CD4-positive, alpha-beta memory T cell (primary cell): ENCODE results near the gene AGFG2. TPM values are rescaled to one million over a fixed set of nuclear protein-coding genes. Genes with fewer than 3 reads are reported as not detected.
"Not testable (repeated sequence)": the region's sequence is repeated elsewhere in the genome, so short reads cannot be mapped to it uniquely, and the experiment has no call there.

Source experiments
- CTCF ChIA-PET: fragments of 350-600 bp; sonication (Branson Sonifier 250); formaldehyde crosslinking; loops from one replicate; lab custom pipeline; 2021; ENCODE audit warnings: inconsistent platforms; ENCODE audit not compliant: partially characterized antibody; lab: Charles Lee
- POLR2A ChIA-PET: fragments of 350-600 bp; sonication (Branson Sonifier 250); formaldehyde crosslinking; loops from one replicate; lab custom pipeline; 2021; ENCODE audit not compliant: partially characterized antibody; lab: Charles Lee
- DNase-seq, 5 donors: peaks; one replicate each; pipeline versions ENCODE4 v3.0.0 to v3.0.0-alpha.2; 2020 to 2022; ENCODE audit warnings: mixed read lengths in 1 of 5
- H3K27ac ChIP-seq: one replicate; pipeline ENCODE4 v1.7.0; 2013; ENCODE audit warnings: low read depth, low read length
- H3K27me3 ChIP-seq: 2 replicates; pipeline ENCODE4 v1.7.0; 2013; ENCODE audit warnings: mild to moderate bottlenecking, low read length, moderate library complexity; ENCODE audit not compliant: insufficient read depth
- H3K36me3 ChIP-seq: 2 replicates; pipeline ENCODE4 v1.7.0; 2013; ENCODE audit warnings: mild to moderate bottlenecking, low read length, moderate library complexity; ENCODE audit not compliant: insufficient read depth
- H3K4me1 ChIP-seq: 2 replicates; pipeline ENCODE4 v1.7.0; 2013; ENCODE audit warnings: mild to moderate bottlenecking, low read length, moderate library complexity; ENCODE audit not compliant: insufficient read depth
- H3K4me3 ChIP-seq, 2 donors: one replicate each; pipeline ENCODE4 v1.7.0; 2013; ENCODE audit warnings: low read length in 2 of 2, mild to moderate bottlenecking in 1 of 2
- H3K9me3 ChIP-seq, 2 donors: one replicate each; pipeline ENCODE4 v1.7.0; 2013; ENCODE audit warnings: low read length in 2 of 2, control low read depth in 1 of 2; ENCODE audit not compliant: control insufficient read depth in 1 of 2
- H3K27ac Mint-ChIP-seq, 7 donors: one replicate each; pipeline ENCODE4 v1.8.0; 2020 to 2021; ENCODE audit warnings: mixed read lengths in 7 of 7, mild to moderate bottlenecking in 6 of 7, inconsistent platforms in 3 of 7, moderate library complexity in 3 of 7
- H3K27me3 Mint-ChIP-seq, 2 donors: one replicate each; pipeline ENCODE4 v1.8.0; 2020 to 2021; ENCODE audit warnings: mixed read lengths in 2 of 2
- H3K36me3 Mint-ChIP-seq, 2 donors: one replicate each; pipeline ENCODE4 v1.8.0; 2020 to 2021; ENCODE audit warnings: mixed read lengths in 2 of 2, inconsistent platforms in 1 of 2, mild to moderate bottlenecking in 1 of 2
- H3K4me1 Mint-ChIP-seq, 4 donors: one replicate each; pipeline ENCODE4 v1.8.0; 2020 to 2021; ENCODE audit warnings: mixed read lengths in 4 of 4, mild to moderate bottlenecking in 1 of 4
- H3K4me3 Mint-ChIP-seq, 8 donors: one replicate each; pipeline ENCODE4 v1.8.0; 2020 to 2021; ENCODE audit warnings: mixed read lengths in 8 of 8, mild to moderate bottlenecking in 7 of 8, moderate library complexity in 6 of 8, inconsistent platforms in 3 of 8
- H3K9me3 Mint-ChIP-seq, 8 donors: one replicate each; pipeline ENCODE4 v1.8.0; 2020 to 2021; ENCODE audit warnings: mixed read lengths in 8 of 8, mild to moderate bottlenecking in 5 of 8, inconsistent platforms in 3 of 8, moderate library complexity in 1 of 8
- intact Hi-C: fragments of 100-400 bp; cut with micrococcal nuclease; formaldehyde crosslinking; loops from one replicate; pipeline ENCODE4 v1.15.1; 2023
- polyA plus RNA-seq, 2 donors: library from polyadenylated mRNA; unstranded; fragments of 300-500 nt; fragmentation: Illumina TruSeq; gene quantifications; one replicate each; pipeline ENCODE4 v1.2.3, GENCODE V29; 2021
- total RNA-seq, 2 experiments: library from RNA; stranded (reverse); gene quantifications; one replicate each; pipeline ENCODE4 v1.2.3, GENCODE V29; 2021

AGFG2 gene
- total and polyA plus RNA-seq, 4 experiments from 2014 or later = 19.7 to 58.3 (median 46.1) TPM

DNA sequence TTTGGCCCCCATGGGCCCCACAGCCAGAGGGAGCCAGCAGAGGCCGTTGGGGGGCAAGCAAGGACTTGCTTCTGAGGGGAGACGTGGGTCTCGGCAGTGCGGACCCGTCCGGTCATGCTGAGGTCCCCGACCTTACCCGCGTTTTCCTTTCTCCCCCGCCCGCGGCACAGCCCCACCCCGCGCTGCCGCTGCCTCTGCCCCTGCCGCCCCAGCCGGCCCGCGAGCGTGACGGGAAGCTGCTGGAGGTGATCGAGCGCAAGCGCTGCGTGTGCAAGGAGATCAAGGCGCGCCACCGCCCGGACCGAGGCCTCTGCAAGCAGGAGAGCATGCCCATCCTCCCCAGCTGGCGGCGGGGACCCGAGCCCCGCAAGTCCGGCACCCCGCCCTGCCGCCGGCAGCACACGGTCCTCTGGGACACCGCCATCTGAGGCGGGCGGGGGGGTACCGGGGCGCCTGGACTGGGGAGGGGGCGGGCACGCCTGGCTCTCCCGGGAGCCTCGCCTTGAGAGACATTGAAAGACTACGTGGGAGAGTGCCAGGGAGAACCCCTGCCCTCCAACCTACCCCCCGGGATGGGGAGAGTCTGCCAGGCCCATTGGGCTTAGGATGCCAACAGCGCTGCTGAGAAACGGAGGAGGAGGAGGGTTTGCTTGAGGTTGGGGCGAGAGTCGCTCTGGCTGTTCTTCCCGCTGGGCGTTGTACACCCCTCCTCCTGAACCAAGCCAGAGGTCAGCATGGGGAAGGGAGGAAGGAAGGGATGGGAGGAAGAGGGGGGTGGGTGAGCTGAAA lies 45.3 kb upstream of the AGFG2 start:
- Histone ChIP-seq H3K9me3 (no peaks in the 10 kb centered on the region), H3K27me3 (no peaks in the 10 kb centered on the region), H3K27ac (no peak overlapping the region), H3K4me1 (peaks cover 10% of the 10 kb centered on the region), H3K36me3 (no peaks in the 10 kb centered on the region), H3K4me3 (no peak overlapping the region)
- peak; percentile 48 to 60 (median 54) for DNase-seq
- Mint-ChIP-seq H3K36me3 (no peaks in the 10 kb centered on the region), H3K27ac (peak overlapping the region in 3 of 7 donors; percentile 32 to 86 (median 84)), H3K9me3 (no peaks in the 10 kb centered on the region), H3K4me3 (peak overlapping the region; percentile 71 to 84 (median 75)), H3K4me1 (peaks cover 3 to 29% (median 15%) of the 10 kb centered on the region in 4 donors), H3K27me3 (peaks cover 0 to 2% of the 10 kb centered on the region in 2 donors)
- ChIA-PET CTCF (interaction anchor here (1.0 to 3.2 kb wide), 12 partner anchors 11 to 69 kb away, joined by 3 to 25 read pairs (median 5); partner anchors contain the start of gene AGFG2), POLR2A (interaction anchor here (0.9 to 2.8 kb wide), 13 partner anchors 11 to 182 kb away, joined by 3 to 12 read pairs (median 6); partner anchors contain the start of genes FBXO24, NYAP1 and TSC22D4)
- intact Hi-C loops = loop anchor here (1.0 to 2.0 kb wide), 2 partner anchors 10 to 65 kb away; partner anchors contain the start of gene NYAP1

GRCh38 chr7:100496509-100496908 lies 42.5 kb upstream of the AGFG2 start:
- CTCF ChIA-PET = interaction anchor here (0.6 to 1.5 kb wide), 6 partner anchors 14 to 63 kb away, joined by 3 to 4 read pairs (median 3); partner anchors contain the start of gene TSC22D4
- no peak overlapping the region for H3K27ac ChIP-seq
- H3K4me1 ChIP-seq = peaks cover 10% of the 10 kb centered on the region
- H3K27ac Mint-ChIP-seq = peak overlapping the region in 1 of 7 donors; percentile 6
- no peaks in the 10 kb centered on the region for H3K36me3 ChIP-seq
- H3K9me3 Mint-ChIP-seq = no peaks in the 10 kb centered on the region
- no peak overlapping the region for H3K4me3 ChIP-seq
- peaks cover 3 to 18% (median 14%) of the 10 kb centered on the region in 4 donors for H3K4me1 Mint-ChIP-seq
- H3K9me3 ChIP-seq = no peaks in the 10 kb centered on the region
- POLR2A ChIA-PET = interaction anchor here (0.9 to 1.5 kb wide), 2 partner anchors 17 to 49 kb away, joined by 4 to 5 read pairs; partner anchors contain the start of gene TSC22D4
- no peak overlapping the region for H3K4me3 Mint-ChIP-seq
- no peaks in the 10 kb centered on the region for H3K36me3 Mint-ChIP-seq
- intact Hi-C loops = no loop called here
- H3K27me3 ChIP-seq = no peaks in the 10 kb centered on the region
- no peak for DNase-seq
- peaks cover 0 to 2% of the 10 kb centered on the region in 2 donors for H3K27me3 Mint-ChIP-seq

GRCh38 chr7:100500743-100501142 lies 38.3 kb upstream of the AGFG2 start:
- intact Hi-C loops, H3K36me3 ChIP-seq, H3K4me1 ChIP-seq, H3K27ac ChIP-seq, DNase-seq, H3K27ac Mint-ChIP-seq, H3K9me3 Mint-ChIP-seq, H3K4me3 Mint-ChIP-seq, H3K4me1 Mint-ChIP-seq, H3K27me3 ChIP-seq, H3K9me3 ChIP-seq, H3K36me3 Mint-ChIP-seq, H3K4me3 ChIP-seq, H3K27me3 Mint-ChIP-seq: not testable (repeated sequence)
- POLR2A ChIA-PET = interaction anchor here (0.7 kb wide), 1 partner anchor 46 kb away, joined by 3 read pairs; no protein-coding TSS in a partner anchor
- CTCF ChIA-PET = interaction anchor here (1.4 kb wide), 1 partner anchor 59 kb away, joined by 7 read pairs; no protein-coding TSS in a partner anchor

DNA sequence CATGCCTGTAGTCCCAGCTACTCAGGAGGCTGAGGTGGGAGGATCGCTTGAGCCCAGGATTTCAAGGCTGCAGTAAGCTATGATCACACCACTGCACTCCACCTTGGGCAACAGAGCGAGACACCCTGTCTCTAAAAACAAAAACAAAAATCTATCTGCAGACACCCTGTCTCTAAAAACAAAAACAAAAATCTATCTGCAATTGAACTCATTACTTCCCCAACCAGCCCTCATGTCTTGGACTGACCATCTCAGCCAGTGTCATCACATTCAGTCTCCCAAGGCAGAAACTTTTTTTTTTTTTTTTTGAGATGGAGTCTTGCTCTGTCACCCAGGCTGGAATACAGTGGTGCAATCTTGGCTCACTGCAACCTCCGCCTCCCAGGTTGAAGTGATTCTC lies 35.0 kb upstream of the AGFG2 start:
- H3K4me1 ChIP-seq, H3K27ac Mint-ChIP-seq, H3K27ac ChIP-seq, H3K9me3 ChIP-seq, intact Hi-C loops, POLR2A ChIA-PET, H3K27me3 Mint-ChIP-seq, H3K4me3 ChIP-seq, H3K4me3 Mint-ChIP-seq, CTCF ChIA-PET, H3K4me1 Mint-ChIP-seq, H3K36me3 ChIP-seq, H3K27me3 ChIP-seq, H3K9me3 Mint-ChIP-seq, DNase-seq, H3K36me3 Mint-ChIP-seq: not testable (repeated sequence)

GRCh38 chr7:100504887-100505611 lies 34.0 kb upstream of the AGFG2 start:
- Mint-ChIP-seq H3K4me1 (peaks cover 0 to 3% (median under 1%) of the 10 kb centered on the region in 4 donors), H3K9me3 (no peaks in the 10 kb centered on the region), H3K4me3 (no peak overlapping the region), H3K36me3 (no peaks in the 10 kb centered on the region), H3K27ac (no peak overlapping the region), H3K27me3 (peaks cover 0 to 2% of the 10 kb centered on the region in 2 donors)
- intact Hi-C loops = no loop called here
- Histone ChIP-seq H3K27me3 (no peaks in the 10 kb centered on the region), H3K4me1 (no peaks in the 10 kb centered on the region), H3K9me3 (no peaks in the 10 kb centered on the region), H3K4me3 (no peak overlapping the region), H3K27ac (no peak overlapping the region), H3K36me3 (no peaks in the 10 kb centered on the region)
- DNase-seq = no peak
- POLR2A ChIA-PET = no interaction called here
- CTCF ChIA-PET = interaction anchor here (0.8 to 1.7 kb wide), 2 partner anchors 11 to 200 kb away, joined by 3 read pairs; no protein-coding TSS in a partner anchor

DNA sequence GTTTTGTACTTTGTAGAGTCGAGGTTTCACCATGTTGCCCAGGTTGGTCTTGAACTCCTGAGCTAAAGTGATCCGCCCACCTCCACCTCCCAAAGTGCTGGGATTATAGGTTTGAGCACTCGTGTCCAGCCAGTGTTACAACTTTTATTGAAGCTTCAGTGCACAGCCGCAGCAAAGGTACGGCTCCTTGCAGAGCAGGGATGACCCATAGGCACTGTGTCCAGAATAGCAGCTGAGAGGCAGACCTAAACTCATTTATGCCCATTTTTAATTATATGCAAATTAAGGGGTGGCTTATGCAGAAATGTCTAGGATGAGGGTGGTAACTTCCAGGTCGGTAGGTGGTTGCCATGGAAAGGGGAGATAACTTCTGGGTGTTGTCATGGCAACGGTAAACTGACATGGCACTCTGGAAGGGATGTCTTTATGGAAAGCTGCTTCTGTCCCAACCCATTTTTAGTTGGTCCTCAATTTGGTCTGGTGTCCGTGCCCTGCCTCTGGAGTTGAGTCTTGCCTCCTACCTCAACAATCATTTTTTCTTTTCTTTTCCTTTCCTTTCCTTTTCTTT lies 32.6 kb upstream of the AGFG2 start:
- H3K36me3 Mint-ChIP-seq = no peaks in the 10 kb centered on the region
- no peak for DNase-seq
- no peaks in the 10 kb centered on the region for H3K36me3 ChIP-seq
- H3K4me3 Mint-ChIP-seq = no peak overlapping the region
- H3K27ac ChIP-seq = no peak overlapping the region
- H3K27me3 Mint-ChIP-seq = peaks cover 0 to 2% of the 10 kb centered on the region in 2 donors
- CTCF ChIA-PET = interaction anchor here (0.7 to 1.7 kb wide), 5 partner anchors 10 to 59 kb away, joined by 3 to 4 read pairs (median 3); no protein-coding TSS in a partner anchor
- no peak overlapping the region for H3K4me3 ChIP-seq
- no peaks in the 10 kb centered on the region for H3K4me1 ChIP-seq
- no peaks in the 10 kb centered on the region for H3K9me3 ChIP-seq
- H3K27me3 ChIP-seq = no peaks in the 10 kb centered on the region
- intact Hi-C loops = no loop called here
- POLR2A ChIA-PET = interaction anchor here (0.8 to 1.6 kb wide), 2 partner anchors 10 to 11 kb away, joined by 3 to 5 read pairs; no protein-coding TSS in a partner anchor
- no peak overlapping the region for H3K27ac Mint-ChIP-seq
- no peaks in the 10 kb centered on the region for H3K9me3 Mint-ChIP-seq
- peaks cover 0 to 5% (median 2%) of the 10 kb centered on the region in 4 donors for H3K4me1 Mint-ChIP-seq
